B cell (primary cell): ENCODE results near the gene SOX9. TPM values are rescaled to one million over a fixed set of nuclear protein-coding genes. Genes with fewer than 3 reads are reported as not detected.

Source experiments
- ATAC-seq: fragments of 200-7000 bp; cut with Tn5 transposase; one replicate; pipeline ENCODE4 v1.10.0; 2021; ENCODE audit warnings: low read depth, mild to moderate bottlenecking, moderate number of reproducible peaks, moderate library complexity
- CTCF ChIA-PET: fragments of 350-600 bp; sonication (Branson Sonifier 250); formaldehyde crosslinking; loops from one replicate; lab custom pipeline; 2021; ENCODE audit warnings: antibody characterized with exemption, inconsistent platforms; lab: Charles Lee
- POLR2A ChIA-PET: fragments of 350-600 bp; sonication (Branson Sonifier 250); formaldehyde crosslinking; loops from one replicate; lab custom pipeline; 2021; ENCODE audit warnings: antibody characterized with exemption; lab: Charles Lee
- DNase-seq: peaks from one replicate; pipeline ENCODE4 v3.0.0; 2013
- H2AFZ ChIP-seq: 2 replicates; pipeline ENCODE4 v1.6.1; 2012; ENCODE audit warnings: mild to moderate bottlenecking, low read depth, low read length; ENCODE audit not compliant: insufficient read depth, poor library complexity, severe bottlenecking
- H3K27ac ChIP-seq, 2 donors: 1 replicate in 1 of 2; 2 replicates in 1 of 2; pipeline ENCODE4 v1.5.1; 2012 to 2013; ENCODE audit warnings: low read length in 2 of 2, mild to moderate bottlenecking in 2 of 2, moderate library complexity in 1 of 2
- H3K27me3 ChIP-seq, 4 experiments: fragments of 200-600 bp in 1 of 4; sonication (generic) in 1 of 4; replicated peaks in 1 of 4; 1 replicate in 2 of 4; 2 replicates in 2 of 4; pipeline versions ENCODE4 v1.6.1 to v1.7.0; 2013 to 2016; ENCODE audit warnings: low read length in 3 of 4, mild to moderate bottlenecking in 2 of 4, mixed read lengths in 1 of 4, moderate library complexity in 1 of 4; ENCODE audit not compliant: insufficient read depth in 4 of 4, control insufficient read depth in 3 of 4; ENCODE audit errors: control extremely low read depth in 1 of 4
- H3K36me3 ChIP-seq, 2 experiments: replicated peaks in 1 of 2; 1 replicate in 1 of 2; 2 replicates in 1 of 2; pipeline versions ENCODE4 v1.6.1 to v1.7.1; 2013; ENCODE audit warnings: low read length in 1 of 2; ENCODE audit not compliant: insufficient read depth in 2 of 2, control insufficient read depth in 1 of 2; ENCODE audit errors: control extremely low read depth in 1 of 2, extremely low read depth in 1 of 2
- H3K4me1 ChIP-seq, 2 donors: fragments of 200-600 bp in 1 of 2; sonication (generic) in 1 of 2; 1 replicate in 1 of 2; 2 replicates in 1 of 2; pipeline versions ENCODE4 v1.5.1 to v1.6.1; 2013 to 2017; ENCODE audit warnings: low read length in 2 of 2; ENCODE audit not compliant: control insufficient read depth in 2 of 2, insufficient read depth in 2 of 2
- H3K4me2 ChIP-seq: replicated peaks from 2 replicates; pipeline ENCODE3; 2012; ENCODE audit warnings: mild to moderate bottlenecking, low read depth, low read length; ENCODE audit not compliant: poor library complexity, severe bottlenecking
- H3K4me3 ChIP-seq, 5 experiments: fragments of 200-600 bp in 1 of 5; sonication (generic) in 1 of 5; 1 replicate in 3 of 5; 2 replicates in 2 of 5; pipeline versions ENCODE4 v1.5.1 to v1.7.0; 2011 to 2016; ENCODE audit warnings: low read length in 4 of 5, mild to moderate bottlenecking in 4 of 5, low read depth in 2 of 5, control low read depth in 1 of 5, moderate library complexity in 1 of 5; ENCODE audit not compliant: insufficient read depth in 1 of 5; ENCODE audit errors: control extremely low read depth in 1 of 5, extremely low read depth in 1 of 5
- H3K79me2 ChIP-seq: fragments of 200-600 bp; sonication (generic); one replicate; pipeline ENCODE4 v1.6.0; 2016; ENCODE audit warnings: low read length; ENCODE audit not compliant: control insufficient read depth, insufficient read depth
- H3K9ac ChIP-seq: fragments of 200-600 bp; sonication (generic); 2 replicates; pipeline ENCODE4 v1.6.1; 2017; ENCODE audit warnings: mild to moderate bottlenecking, low read length, moderate library complexity
- H3K9me3 ChIP-seq, 3 donors: one replicate each; pipeline versions ENCODE4 v1.6.1 to v1.7.1; 2013; ENCODE audit warnings: low read length in 2 of 3; ENCODE audit not compliant: control insufficient read depth in 2 of 3, insufficient read depth in 1 of 3; ENCODE audit errors: control extremely low read depth in 1 of 3
- H4K20me1 ChIP-seq: 2 replicates; pipeline ENCODE4 v1.6.0; 2012; ENCODE audit warnings: mild to moderate bottlenecking, low read length; ENCODE audit not compliant: insufficient read depth, control insufficient read depth, poor library complexity, severe bottlenecking
- H3K27ac Mint-ChIP-seq: one replicate; pipeline ENCODE4 v1.8.0; 2021; ENCODE audit warnings: mixed read lengths
- H3K27me3 Mint-ChIP-seq: one replicate; pipeline ENCODE4 v1.8.0; 2021; ENCODE audit warnings: mixed read lengths
- H3K4me1 Mint-ChIP-seq: one replicate; pipeline ENCODE4 v1.8.0; 2021; ENCODE audit warnings: mixed read lengths
- H3K4me3 Mint-ChIP-seq: one replicate; pipeline ENCODE4 v1.8.0; 2021; ENCODE audit warnings: mixed read lengths
- H3K9me3 Mint-ChIP-seq: one replicate; pipeline ENCODE4 v1.8.0; 2022; ENCODE audit warnings: mixed read lengths; ENCODE audit not compliant: insufficient read depth
- EZH2 ChIP-seq: IDR thresholded peaks from 2 replicates; pipeline ENCODE4 v1.6.1; 2012; ENCODE audit warnings: borderline replicate concordance, low read depth, mild to moderate bottlenecking, moderate library complexity, low read length; ENCODE audit not compliant: insufficient read depth, poor library complexity, severe bottlenecking
- WGBS: methylation state at CpG from one replicate; pipeline ENCODE4 v1.1.5; 2013; ENCODE audit warnings: missing lambda C conversion rate; ENCODE audit not compliant: insufficient coverage; 5-methylcytosine and 5-hydroxymethylcytosine counted together
- intact Hi-C: fragments of 100-400 bp; cut with micrococcal nuclease; formaldehyde crosslinking; loops from one replicate; pipeline ENCODE4 v1.10.0; 2022
- polyA plus RNA-seq: library from polyadenylated mRNA; depleted of rRNA; stranded (reverse); fragments of >200 nt; gene quantifications from 2 replicates; pipeline ENCODE4 v1.2.3, GENCODE V29; 2012
- total RNA-seq, 2 donors: library from RNA; stranded (reverse); fragments of 120-200 nt in 1 of 2; gene quantifications; 1 replicate in 1 of 2; 2 replicates in 1 of 2; pipeline versions ENCODE4 v1.2.3 to v1.2.4, GENCODE V29; 2013 to 2022
- TF ChIP-seq, protein P1 (sequence below): fragments of 200-600 bp; IDR thresholded peaks from one replicate; pipeline ENCODE4 v1.8.0; 2022; ENCODE audit warnings: antibody characterized with exemption, mild to moderate bottlenecking

The SOX9 gene
- total and polyA plus RNA-seq, 2 donors (not counting 1 experiment from before 2014, with no cell fraction given), result 0.03 TPM; not detected in 1

- ChIA-PET POLR2A (no interaction called here), CTCF (no interaction called here)
These were observed 30.7 kb upstream of the SOX9 start for GRCh38 chr17:72090108-72090507.

GRCh38 chr17:72092710-72093322 is 28.0 kb upstream of the SOX9 start:
- H4K20me1 ChIP-seq, result no peaks in the 10 kb centered on the region

More at GRCh38 chr17:72090108-72090507, 30.7 kb upstream of the SOX9 start:
- no peaks in the 10 kb centered on the region for H3K4me1 ChIP-seq
- DNase-seq (no peak), ATAC-seq (no peak)
- H3K27me3 Mint-ChIP-seq, result no peaks in the 10 kb centered on the region
- no peaks in the 10 kb centered on the region for H3K79me2 ChIP-seq
- H3K4me3 Mint-ChIP-seq, result no peak overlapping the region
- H2AFZ ChIP-seq, result no peak overlapping the region
- intact Hi-C loops, result no loop called here
- H3K27ac ChIP-seq, result no peak overlapping the region
- peaks cover 0 to 3% (median 0%) of the 10 kb centered on the region in 3 donors for H3K9me3 ChIP-seq
- no peaks in the 10 kb centered on the region for H4K20me1 ChIP-seq
- no peaks in the 10 kb centered on the region for H3K36me3 ChIP-seq
- no peak overlapping the region for H3K4me2 ChIP-seq
- no peak overlapping the region for H3K9ac ChIP-seq
- H3K4me3 ChIP-seq, result no peak overlapping the region
- WGBS, result no CpG with 5 or more reads among the region's 1 CpG
- H3K4me1 Mint-ChIP-seq, result no peaks in the 10 kb centered on the region
- no peaks in the 10 kb centered on the region for H3K27me3 ChIP-seq
- TF ChIP-seq EZH2, result no peak
- TF ChIP-seq, protein P1, sequence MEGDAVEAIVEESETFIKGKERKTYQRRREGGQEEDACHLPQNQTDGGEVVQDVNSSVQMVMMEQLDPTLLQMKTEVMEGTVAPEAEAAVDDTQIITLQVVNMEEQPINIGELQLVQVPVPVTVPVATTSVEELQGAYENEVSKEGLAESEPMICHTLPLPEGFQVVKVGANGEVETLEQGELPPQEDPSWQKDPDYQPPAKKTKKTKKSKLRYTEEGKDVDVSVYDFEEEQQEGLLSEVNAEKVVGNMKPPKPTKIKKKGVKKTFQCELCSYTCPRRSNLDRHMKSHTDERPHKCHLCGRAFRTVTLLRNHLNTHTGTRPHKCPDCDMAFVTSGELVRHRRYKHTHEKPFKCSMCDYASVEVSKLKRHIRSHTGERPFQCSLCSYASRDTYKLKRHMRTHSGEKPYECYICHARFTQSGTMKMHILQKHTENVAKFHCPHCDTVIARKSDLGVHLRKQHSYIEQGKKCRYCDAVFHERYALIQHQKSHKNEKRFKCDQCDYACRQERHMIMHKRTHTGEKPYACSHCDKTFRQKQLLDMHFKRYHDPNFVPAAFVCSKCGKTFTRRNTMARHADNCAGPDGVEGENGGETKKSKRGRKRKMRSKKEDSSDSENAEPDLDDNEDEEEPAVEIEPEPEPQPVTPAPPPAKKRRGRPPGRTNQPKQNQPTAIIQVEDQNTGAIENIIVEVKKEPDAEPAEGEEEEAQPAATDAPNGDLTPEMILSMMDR, result no peak
- no peak overlapping the region for H3K27ac Mint-ChIP-seq
- no peaks in the 10 kb centered on the region for H3K9me3 Mint-ChIP-seq

More at GRCh38 chr17:72092710-72093322, 28.0 kb upstream of the SOX9 start:
- H2AFZ ChIP-seq, result no peak overlapping the region
- POLR2A ChIA-PET, result no interaction called here
- CTCF ChIA-PET, result no interaction called here
- no peak for ATAC-seq
- H3K9me3 Mint-ChIP-seq, result no peaks in the 10 kb centered on the region
- no peak for DNase-seq
- H3K4me1 ChIP-seq, result no peaks in the 10 kb centered on the region
- H3K27me3 Mint-ChIP-seq, result no peaks in the 10 kb centered on the region
- TF ChIP-seq, protein P1, result no peak
- TF ChIP-seq EZH2, result no peak
- no peaks in the 10 kb centered on the region for H3K36me3 ChIP-seq
- H3K27me3 ChIP-seq, result no peaks in the 10 kb centered on the region
- H3K9ac ChIP-seq, result no peak overlapping the region
- no peak overlapping the region for H3K4me2 ChIP-seq
- H3K4me1 Mint-ChIP-seq, result no peaks in the 10 kb centered on the region
- no peak overlapping the region for H3K4me3 ChIP-seq
- H3K4me3 Mint-ChIP-seq, result no peak overlapping the region
- H3K27ac Mint-ChIP-seq, result no peak overlapping the region
- no peaks in the 10 kb centered on the region for H3K79me2 ChIP-seq
- no CpG with 5 or more reads among the region's 1 CpG for WGBS
- H3K9me3 ChIP-seq, result peaks cover 0 to 11% (median 0%) of the 10 kb centered on the region in 3 donors
- H3K27ac ChIP-seq, result no peak overlapping the region
- intact Hi-C loops, result no loop called here
